B cell (primary cell): ENCODE measurements around the gene BRIP1.

Experiments used
- CTCF ChIP-seq: fragments of 200-600 bp; IDR thresholded peaks from one replicate; pipeline ENCODE4 v1.8.0; 2022; ENCODE audit warnings: antibody characterized with exemption, mild to moderate bottlenecking
- EZH2 ChIP-seq: IDR thresholded peaks from 2 replicates; pipeline ENCODE4 v1.6.1; 2012; ENCODE audit warnings: borderline replicate concordance, low read depth, mild to moderate bottlenecking, moderate library complexity, low read length; ENCODE audit not compliant: insufficient read depth, poor library complexity, severe bottlenecking

DNA sequence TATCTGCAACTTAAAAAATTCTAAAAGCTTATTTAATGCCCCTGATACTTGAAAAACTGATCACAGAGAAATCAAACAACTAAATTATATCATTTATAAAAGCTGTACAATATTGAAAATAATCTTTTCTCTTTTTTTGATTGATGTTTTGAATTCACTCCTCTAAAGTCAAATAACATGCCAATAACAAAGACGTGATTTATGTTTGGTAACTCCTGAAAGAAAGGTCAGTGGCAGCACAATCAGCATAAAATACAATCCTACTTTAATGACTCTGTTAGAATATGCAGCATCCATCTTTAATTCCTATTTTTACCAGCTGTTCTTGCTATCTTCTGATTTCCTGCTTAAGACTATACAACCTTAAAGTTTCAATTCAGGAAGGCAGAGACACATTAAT lies 221.6 kb downstream of the BRIP1 start:
- no peak for TF ChIP-seq CTCF
- no peak for TF ChIP-seq EZH2
